DMS79 treated with DMSO at 0.1 percent for 48 hours (cell line): Measurements from ENCODE around the gene UTP15.

ENCODE experiments used
- DNase-seq: peaks from one replicate; lab custom pipeline; 2025; lab: John Stamatoyannopoulos, UW

UTP15 gene

DNA sequence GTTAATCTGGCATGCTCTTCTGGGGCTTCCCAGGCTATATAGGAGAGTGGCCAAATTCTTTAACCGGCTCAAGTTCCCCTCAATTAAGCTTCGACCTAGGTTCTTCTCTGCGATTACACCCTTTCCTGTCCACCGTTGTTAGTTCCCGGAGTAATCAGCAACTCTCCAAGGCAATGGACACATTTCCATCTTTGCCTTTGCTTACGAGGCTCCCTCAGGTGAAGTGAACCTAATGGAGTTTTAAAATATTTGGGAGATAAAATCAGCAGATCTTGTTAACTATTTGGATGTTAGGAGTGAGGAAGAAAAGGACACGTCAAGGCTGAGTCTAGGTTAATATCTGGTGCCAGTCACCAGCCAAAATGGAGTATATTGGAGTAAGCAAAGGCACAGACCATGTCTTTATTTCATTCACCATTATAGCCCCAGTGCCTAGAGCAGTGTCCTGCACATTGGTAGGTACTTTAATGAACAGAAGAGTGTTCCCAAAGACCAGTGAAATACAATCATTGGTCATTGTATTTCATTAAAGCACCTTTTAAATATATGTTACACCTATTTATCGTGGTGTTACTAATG, 515 bp downstream of the UTP15 start:
- DNase-seq: no peak

DNA sequence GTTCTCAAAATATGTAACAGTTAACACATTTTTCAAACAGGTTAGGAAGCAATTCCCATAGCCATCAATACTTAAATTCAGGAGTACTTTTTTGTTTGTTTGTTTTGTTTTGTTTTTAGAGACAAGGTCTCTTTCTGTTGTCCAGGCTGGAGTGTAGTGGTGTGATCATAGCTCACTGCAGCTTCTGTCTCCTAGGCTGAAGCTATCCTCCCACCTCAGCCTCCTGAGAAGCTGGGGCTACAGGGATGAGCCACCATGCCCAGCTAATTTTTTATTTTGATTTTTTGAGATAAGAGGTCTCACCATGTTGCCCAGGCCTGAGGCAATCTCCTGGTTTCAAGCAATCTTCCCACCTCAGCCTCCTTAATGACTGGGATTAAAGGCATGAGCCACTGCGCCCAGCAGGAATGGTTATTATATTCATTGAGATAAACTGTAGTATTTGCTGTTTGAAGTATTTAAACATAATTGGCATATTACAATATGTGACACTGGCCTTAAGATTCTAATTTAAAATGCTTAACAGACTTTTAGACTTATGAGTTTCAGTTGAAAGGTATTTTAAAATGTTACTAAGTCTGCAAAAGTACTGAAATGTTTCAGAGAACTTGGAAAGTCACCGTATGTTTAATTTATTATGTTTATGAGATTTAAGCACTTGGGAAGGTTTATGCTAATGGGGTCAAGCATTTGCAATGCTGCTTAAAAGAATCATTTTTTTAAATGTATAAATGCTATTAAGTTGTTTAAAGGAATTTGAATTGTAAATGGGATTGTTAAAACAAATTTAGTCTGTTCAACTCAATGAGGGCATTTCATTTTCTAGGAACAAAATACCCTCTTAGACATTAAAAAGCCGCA, 17.0 kb downstream of the UTP15 start:
- DNase-seq: no peak

DNA sequence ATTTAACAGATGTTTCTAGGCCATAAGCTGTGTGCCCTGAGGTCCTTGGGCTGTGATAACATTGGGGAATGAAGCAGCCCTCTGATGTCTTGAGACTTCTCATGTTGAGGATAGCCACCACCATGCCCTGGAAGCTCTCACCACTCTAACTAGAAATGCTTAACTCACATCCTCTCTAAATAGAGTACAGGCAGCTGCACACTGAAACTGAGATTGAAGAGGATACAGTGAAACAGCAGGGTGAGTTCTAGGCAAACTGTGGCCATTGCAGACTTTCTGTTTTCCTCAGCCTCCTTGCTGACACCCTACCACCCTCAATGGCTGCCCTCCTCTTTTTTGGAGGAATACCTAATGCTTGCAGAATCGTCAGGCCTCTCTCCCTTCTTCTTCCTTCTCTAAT, 22.4 kb downstream of the UTP15 start:
- no peak for DNase-seq

DNA sequence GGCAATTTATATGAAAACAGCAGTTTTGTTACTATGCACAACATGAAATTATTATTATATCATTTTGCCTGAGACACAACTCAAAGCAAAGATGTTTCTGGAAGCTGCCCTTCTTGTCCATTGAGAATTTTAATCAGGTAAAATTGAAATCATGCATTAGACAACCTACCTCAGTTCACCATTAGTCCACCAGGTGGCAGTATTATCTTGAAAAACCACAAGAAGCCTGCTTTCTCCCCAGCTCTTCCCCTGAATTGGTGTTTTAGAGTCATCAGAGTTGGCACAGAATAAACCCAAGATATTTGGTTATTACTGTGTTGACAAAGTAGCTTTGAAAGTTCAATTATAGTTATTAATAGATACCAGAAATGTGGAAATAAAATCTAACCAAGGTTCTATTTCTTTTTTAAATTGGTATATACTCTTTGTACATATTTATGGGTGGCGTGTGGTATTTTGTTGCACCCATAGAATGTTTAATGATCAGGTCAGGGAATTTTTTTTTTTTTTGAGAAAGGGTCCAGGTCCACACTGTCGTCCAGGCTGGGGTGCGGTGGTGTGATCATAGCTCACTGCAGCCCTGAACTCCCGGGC, 25.7 kb downstream of the UTP15 start:
- peak; percentile 40 for DNase-seq

DNA sequence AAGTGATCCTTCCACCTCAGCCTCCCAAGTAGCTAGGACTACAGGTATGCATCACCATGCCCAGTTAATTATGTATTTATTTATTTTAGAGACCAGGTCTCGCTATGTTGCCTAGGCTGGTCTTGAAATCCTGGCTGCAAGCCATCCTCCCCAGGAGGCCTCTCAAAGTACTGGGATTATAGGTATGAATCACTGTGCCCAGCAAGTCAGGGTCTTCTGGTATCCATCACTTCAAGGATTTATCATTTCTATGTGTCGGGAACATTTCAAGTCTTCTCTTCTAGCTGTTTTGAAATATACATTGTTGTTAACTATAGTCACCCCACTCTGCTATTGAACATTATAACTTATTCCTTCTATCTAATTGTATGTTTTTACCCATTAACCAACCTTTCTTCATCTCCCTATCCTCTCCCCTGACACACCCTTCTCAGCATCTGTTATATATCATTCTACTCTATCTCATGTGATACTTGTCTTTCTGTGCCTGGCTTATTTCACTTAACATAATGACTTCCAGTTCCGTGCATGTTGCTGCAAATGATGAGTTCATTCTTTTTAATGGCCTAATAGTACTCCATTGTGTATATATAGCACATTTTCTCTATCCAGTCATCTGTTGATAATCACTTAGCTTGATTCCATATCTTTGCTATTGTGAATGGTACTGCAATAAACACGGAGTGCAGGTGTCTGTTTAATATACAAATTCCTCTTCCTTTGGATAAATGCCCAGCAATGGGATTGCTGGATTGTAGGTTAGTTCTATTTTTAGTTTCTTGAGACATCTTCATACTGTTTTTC, 26.4 kb downstream of the UTP15 start:
- no peak for DNase-seq

DNA sequence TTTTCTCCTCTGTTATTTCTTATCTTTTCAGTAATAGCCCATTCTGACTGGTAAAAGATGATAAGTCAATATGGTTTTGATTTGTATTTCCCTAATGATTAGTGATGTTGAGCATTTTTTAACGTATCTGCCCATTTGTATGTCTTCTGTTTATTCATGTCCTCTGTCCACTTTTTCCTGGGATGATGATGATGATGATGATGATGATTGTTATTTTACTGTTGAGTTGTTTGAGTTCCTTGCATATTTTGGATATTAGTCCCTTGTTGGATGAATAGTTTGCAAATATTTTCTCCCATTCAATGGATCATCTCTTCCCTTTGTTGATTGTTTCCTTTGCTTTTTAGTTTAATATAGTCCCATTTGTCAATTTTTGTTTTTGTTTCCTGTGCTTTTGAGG, 27.0 kb downstream of the UTP15 start:
- DNase-seq: no peak

DNA sequence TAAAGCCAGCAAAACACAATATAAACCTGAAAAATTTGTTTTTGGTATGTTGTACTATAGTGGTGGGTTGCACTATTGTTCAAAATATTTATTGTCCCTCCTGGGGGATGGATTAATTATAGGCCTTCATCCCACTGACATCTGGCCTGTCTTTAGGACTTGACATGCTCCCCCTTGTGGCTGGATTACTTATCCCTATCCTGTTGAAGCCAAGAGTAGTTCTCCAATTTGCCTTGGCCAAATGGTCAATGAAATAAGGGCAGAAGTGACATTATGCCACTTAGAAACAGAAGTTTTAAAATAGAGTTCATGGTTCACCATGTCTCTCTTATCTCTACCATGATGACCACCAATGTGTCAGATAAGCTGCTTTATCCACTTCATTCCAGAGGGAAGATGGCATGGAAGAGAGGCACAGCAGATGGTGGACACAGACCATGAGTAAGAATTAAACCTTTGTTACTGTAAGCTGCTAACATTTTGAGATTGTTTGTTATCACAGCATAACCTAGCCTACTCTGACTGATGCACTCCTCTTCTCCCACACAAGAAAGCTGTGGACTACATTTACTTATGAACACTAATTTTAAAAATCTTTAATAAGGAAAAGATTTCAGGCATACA, 31.3 kb downstream of the UTP15 start:
- no peak for DNase-seq

DNA sequence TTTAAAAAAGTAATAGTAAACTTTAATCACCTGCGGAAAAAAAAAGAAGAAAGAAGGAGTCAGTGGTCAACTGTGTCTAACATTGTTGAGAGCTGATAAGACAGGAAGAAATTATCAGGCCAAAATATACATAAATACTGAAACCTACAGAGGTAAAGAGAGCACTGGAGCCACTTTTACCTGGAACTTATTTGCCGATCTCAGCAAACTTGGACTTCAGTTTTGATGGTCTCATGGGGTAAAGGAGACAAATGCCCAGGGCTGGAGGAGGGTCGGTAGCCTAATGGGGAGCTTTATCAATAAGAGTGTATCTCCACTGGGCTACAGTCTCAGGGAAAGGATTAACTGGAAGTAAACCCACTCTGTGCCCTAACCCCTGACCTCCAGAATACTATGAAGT, 33.8 kb downstream of the UTP15 start:
- DNase-seq: no peak

DNA sequence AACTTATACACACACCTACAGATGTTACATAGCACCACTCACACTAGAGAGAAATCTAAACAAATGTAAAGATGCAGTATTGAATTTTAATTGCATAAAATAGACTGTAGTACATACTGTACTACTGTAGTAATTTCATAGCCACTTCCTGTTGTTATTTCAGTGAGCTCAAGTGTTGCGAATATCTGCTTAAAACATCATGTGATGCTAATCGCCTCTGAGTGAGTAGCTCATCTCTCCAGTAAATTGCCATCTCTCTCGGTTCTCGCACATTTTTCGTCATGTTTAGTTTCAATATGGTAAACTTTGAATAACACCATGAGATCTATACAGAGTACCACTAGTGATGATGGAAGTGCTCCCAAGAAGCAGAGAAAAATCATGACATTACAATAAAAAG, 38.5 kb downstream of the UTP15 start:
- DNase-seq: no peak

DNA sequence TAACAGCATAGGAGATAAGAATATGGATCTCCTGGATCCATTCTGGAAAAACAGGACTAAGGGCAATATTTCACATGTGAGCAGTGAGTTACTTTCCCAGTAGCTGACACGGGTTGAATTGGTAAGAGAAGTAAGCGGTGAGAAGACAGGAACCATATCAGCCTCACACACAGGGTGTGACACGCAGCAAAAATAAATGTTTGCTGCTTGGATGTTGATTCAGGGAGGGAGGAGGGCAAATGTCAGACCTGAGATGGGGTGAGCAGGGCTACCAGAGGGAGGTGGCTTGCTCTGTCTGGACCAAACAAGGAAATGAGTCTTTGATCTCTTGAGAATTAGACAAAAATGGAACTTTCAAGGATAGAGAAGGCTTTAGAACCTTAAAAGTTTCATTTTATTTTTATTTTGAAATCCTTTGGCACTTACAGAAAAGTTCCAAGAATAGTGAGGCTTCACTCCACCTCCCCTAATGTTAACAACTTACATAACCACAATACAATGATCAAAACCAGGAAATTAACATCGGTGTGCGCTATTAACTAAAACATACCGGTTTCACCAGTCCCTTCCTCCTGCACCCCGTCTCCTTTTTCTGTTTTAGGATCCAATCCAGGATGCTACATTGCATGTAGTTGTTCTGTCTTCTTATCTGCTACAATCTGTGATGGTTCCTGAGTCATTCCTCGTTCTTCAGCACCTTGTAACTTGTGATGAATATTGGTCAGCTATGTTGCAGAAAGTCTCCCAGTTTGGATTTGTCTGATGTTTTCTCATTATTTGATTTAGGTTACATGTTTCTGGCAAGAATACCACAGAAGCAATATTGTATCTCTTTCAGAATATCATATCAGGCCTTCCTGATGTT, 39.9 kb downstream of the UTP15 start:
- no peak for DNase-seq

DNA sequence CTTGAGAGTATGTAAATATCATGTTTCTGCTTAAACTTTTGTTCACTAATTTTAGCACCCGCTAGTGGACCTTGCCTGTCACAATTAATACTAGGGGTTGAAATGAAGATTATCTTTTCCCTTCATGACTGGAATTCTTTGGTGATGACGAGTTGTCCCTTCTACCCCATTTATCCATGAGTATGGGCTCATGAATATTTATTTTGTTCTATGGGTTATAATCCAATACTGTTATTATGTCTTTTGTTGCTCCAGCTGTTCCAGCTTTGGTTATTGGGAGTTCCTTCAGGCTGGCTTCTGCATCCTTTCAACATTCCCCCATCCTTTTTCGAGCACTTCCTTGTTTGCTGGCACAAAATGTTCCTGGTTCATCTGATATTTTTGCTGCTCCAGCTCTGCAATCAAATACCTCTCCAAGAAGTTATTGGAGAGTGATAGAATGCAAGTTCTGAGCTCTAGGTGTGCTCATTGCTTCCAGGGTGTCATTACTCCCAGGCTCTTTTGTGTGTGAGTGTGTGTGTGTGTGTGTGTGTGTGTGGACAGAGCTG, 40.7 kb downstream of the UTP15 start:
- DNase-seq: no peak

DNA sequence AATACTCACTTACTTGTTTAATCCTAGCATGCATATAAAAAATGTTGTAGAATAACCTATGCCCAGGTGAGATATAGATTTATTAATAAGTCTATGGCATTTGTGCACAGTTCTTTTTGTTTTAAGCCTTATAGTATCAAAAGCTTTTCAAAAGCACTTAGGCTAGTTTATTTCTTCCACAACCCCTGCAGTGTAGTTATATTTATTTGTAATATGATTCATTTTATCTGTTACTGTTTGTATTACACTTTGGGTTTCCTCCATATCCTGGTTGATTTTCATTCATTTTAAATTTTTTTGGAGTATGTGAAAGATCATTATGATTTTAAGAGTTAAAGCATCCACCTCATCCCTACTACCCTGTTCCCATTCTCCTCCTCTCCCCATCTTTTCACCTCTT, 41.7 kb downstream of the UTP15 start:
- DNase-seq: no peak

DNA sequence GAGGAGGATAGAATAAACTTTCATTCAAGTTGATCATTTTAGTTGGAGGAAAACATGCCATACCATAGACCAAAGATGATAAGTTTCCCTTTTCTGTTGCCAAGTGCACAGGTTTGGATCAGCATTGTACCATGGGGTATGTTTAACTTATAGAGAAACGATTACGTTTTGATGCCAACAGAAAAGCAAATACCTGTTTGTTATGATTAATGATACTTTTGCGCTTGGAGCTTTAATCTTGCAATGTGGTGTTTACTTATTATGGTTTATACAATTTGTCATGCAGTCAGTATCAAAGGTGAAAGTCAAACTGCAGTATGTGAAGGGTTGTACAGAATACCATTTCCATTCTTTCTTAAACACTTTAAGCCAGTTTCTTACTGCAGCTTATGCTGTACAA, 47.3 kb downstream of the UTP15 start:
- DNase-seq: no peak

DNA sequence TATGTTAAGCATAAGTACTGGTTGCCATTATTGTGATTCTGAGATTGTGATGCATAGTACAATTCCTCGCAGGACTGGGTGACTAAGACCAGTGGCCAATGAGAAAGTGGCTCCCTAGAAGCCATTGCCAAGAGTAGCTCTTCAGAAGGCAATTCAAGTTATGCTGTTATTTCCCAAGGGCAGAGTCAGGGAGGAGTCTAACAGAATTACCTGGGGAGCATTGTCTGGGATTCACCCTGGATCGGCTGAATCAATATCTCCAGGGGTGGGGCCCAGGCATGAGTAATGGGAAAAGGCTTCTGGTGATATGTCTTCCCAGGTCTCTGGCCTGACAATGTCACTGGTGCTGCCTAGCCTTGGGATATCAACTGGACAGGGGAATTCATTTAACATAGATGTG, 49.5 kb downstream of the UTP15 start:
- no peak for DNase-seq

DNA sequence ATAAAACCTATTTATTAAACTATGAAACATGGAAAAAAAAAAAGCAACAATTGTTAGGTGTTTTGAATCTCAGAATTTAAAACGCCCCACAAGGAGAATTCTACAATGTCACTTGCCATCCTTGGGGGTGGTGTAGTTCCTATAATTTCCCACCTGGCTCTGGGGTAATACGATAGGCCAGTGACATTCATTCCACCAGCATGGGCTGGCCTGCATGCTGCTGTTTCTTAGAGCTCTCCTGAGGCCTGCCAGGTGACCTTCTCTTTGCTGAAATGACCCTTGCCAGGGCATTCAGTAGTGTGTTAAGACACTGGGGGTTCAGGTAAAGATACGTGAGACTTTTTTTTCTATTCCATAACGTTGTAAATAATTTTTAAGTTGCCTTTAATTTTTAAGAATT, 50.4 kb downstream of the UTP15 start:
- DNase-seq: no peak

DNA sequence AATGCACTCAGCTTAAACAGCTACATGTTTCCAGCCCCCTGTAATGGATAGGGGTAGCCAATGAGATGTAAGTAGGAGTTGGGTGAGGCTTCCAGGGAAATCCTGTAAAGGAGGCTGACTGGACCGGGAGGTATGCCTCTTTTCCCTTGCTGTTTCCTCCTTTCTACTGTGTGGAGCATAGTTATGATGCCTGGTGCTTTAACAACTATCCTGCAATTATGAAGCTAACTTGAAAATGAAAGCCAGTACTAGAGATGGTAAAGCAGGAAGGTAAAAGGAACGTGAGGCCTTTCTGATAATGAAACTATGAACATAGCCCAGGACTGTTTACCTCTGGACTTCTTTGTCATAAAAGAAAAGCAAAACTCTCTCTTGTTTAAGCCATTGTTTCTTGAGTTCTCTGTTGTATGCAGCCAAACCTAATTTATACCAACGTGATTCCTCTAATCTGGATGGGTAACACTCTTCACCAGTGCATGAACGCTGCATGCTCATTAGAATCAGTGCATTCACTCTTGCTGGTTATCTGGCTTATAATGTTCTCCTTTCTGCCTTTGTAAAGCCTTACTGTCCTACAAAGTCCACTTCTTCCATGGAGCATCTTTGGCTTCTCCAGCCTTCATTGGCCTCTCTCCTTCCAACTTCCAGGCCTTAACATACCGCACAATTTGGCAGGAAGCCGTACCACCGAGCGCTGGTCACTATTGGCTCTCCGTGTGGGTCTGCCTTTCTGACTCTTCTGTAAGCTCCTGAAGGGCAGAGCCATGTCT, 52.2 kb downstream of the UTP15 start:
- DNase-seq: no peak

DNA sequence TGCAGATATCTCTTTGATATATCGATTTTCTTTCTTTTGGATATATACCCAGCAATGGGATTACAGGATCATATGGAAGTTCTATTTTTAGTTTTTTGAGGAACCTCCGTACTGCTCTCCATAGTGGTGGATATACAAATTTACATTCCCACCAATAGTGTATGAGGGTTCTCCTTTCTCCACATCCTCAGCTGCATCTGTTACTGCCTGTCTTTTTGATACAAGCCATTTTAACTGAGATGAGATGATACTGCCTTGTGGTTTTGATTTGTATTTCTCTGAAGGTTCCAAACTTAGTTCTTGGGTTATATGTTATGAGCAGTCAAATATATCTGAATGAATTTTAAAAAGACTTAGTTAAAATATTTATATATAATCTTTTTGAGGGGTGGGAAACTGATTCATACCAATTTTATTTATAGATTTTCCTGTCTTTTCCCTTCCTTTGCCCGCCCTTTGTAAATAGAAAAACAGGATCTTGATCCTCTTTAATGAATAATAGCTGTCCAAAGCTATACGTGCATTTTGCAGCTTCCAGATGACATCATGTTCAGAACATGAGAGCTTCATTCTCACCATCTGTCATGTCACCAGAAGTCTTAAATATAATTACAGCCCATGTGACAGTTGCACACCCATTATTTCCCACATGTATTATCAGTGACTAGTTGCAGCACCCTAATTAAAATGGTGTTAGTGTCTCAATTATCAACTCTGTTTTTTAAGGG, 54.2 kb downstream of the UTP15 start:
- no peak for DNase-seq

DNA sequence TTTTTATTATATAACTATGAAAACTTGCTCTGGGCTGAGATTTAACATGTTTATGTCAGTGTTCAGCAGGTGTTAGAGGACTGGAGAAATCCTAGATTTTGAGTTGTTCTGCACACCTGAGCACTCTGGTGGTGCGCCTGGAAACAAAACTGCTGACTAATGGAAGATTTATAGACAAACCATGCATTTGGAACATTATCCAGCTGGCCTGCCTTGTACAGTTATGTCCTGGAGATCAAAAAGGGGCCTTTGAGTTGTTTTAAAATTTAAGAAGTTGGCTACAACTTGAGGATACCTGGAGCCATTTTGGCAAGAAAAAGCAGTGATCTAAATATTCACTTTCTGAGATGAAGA, 54.8 kb downstream of the UTP15 start:
- no peak for DNase-seq

DNA sequence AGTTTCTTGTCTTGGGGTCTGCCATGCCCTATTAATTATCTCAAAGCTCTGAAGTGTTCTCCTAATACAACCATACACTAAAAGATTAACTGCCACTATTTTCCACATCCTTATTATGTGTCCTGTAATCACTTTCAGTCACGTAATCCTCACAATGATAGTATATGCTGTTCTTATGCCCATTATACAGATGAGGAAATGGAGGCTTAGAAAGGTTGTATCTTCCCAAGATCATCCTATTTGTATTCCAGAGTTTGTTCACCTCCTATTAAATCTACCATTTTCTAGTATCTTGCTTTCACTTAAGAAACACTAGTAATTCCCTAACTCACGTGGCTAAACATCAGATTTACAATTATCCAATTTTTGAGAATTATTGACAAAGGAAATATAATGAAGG, 57.5 kb downstream of the UTP15 start:
- DNase-seq: no peak
